Natural killer cell treated with Interleukin-12 subunit alpha and Interleukin-12 subunit beta and Interleukin-15 and Interleukin-18, amount 100 ng/mL, for 72 hours (primary cell): ENCODE results near the gene EZR. TPM values are rescaled to one million over a fixed set of nuclear protein-coding genes. Genes with fewer than 3 reads are reported as not detected.

Experiments used
- ATAC-seq, 2 donors: fragments of 150-1000 bp; cut with Tn5 transposase in 1 of 2; sonication (Bioruptor Pico), chemical (Tn5 transposase) in 1 of 2; 2 replicates each; pipeline ENCODE4 v1.10.0; 2021
- DNase-seq: peaks from one replicate; pipeline ENCODE4 v3.0.0; 2022; ENCODE audit warnings: low spot score
- H3K27ac Mint-ChIP-seq, 2 donors: 1 replicate in 1 of 2; 2 replicates in 1 of 2; pipeline ENCODE4 v1.8.0; 2022; ENCODE audit warnings: mixed read lengths in 2 of 2, mild to moderate bottlenecking in 1 of 2, moderate library complexity in 1 of 2
- H3K27me3 Mint-ChIP-seq, 2 donors: 1 replicate in 1 of 2; 2 replicates in 1 of 2; pipeline ENCODE4 v1.8.0; 2022; ENCODE audit warnings: mixed read lengths in 2 of 2
- H3K36me3 Mint-ChIP-seq: one replicate; pipeline ENCODE4 v1.8.0; 2022; ENCODE audit warnings: mixed read lengths
- H3K4me1 Mint-ChIP-seq, 2 donors: 1 replicate in 1 of 2; 2 replicates in 1 of 2; pipeline ENCODE4 v1.8.0; 2022; ENCODE audit warnings: low read depth in 2 of 2, mixed read lengths in 2 of 2, mild to moderate bottlenecking in 1 of 2
- H3K4me3 Mint-ChIP-seq: one replicate; pipeline ENCODE4 v1.8.0; 2022; ENCODE audit warnings: mixed read lengths
- H3K9me3 Mint-ChIP-seq: 2 replicates; pipeline ENCODE4 v1.8.0; 2022; ENCODE audit warnings: mixed read lengths
- total RNA-seq, 2 donors: library from RNA; stranded (reverse); gene quantifications; one replicate each; pipeline ENCODE4 v1.2.3, GENCODE V29; 2022

The EZR gene
- total RNA-seq, 2 donors from 2014 or later, result 71.0 to 135 TPM

DNA sequence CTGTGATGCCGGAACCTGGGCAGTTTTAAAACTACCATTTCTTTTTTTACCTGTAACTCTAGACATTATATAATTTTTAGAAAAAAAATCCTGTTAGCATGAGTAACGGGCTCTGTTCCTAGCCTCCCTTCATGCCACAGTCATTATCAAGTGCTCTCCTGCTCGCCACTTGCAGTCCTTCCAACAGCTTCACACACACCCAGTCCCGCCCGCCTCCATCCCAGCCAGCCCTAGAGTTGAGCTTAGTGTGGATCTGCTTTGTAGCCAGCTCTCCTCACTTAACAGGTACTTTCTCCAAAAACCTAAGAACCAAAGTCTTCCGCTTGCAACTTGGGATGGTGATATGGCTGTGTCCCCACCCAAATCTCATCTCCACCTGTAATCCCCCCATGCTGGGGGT lies 51.5 kb downstream of the EZR start:
- peaks cover 26% of the 10 kb centered on the region for H3K36me3 Mint-ChIP-seq
- no peak for ATAC-seq
- no peak for DNase-seq
- no peaks in the 10 kb centered on the region for H3K27me3 Mint-ChIP-seq
- H3K4me3 Mint-ChIP-seq, result no peak overlapping the region
- peaks cover 24 to 38% of the 10 kb centered on the region in 2 donors for H3K4me1 Mint-ChIP-seq
- no peaks in the 10 kb centered on the region for H3K9me3 Mint-ChIP-seq
- peak overlapping the region; percentile 51 to 83 for H3K27ac Mint-ChIP-seq

DNA sequence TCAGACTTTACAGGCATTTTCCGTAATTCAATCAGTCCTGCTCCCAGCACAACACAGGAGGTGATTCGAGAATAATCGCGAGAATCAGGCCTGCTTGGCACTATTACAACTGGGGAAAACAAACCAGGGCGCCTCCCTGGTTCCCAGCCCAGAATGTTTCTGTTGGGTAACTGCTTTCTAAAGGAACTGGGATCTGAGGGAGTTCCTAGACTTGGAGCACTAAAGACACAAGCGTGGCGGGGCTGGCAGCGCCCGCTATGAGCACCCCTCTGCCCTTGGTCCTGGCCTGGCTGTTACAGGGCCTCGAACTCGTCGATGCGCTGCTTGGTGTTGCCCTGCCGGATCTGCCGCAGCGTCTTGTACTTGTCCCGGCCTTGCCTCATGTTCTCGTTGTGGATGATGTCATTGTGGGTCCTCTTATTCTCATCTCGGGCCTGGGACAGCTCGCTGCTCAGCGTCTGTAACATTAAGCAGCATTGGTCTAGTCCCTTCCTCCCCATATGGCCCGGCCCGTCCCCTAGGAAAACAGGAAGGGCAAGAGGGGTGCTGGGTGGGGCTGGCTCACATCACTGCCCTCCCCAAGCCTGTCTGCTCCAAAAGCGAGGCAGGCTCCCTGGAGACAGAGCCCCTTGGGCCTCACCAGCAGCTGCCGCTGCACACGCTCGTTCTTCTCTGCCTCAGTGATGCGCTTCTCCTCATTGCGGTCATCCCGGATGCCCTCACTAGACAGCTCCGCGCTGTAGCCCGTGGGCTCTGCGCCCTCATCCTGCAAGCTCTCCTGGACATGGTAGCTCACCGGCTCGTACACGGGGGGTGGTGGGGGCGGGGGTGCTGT lies 52.3 kb downstream of the EZR start:
- peaks cover 34% of the 10 kb centered on the region for H3K36me3 Mint-ChIP-seq
- H3K27me3 Mint-ChIP-seq, result no peaks in the 10 kb centered on the region
- no peaks in the 10 kb centered on the region for H3K9me3 Mint-ChIP-seq
- no peak for ATAC-seq
- peaks cover 24 to 32% of the 10 kb centered on the region in 2 donors for H3K4me1 Mint-ChIP-seq
- peak overlapping the region; percentile 32 to 51 for H3K27ac Mint-ChIP-seq
- H3K4me3 Mint-ChIP-seq, result no peak overlapping the region
- no peak for DNase-seq

DNA sequence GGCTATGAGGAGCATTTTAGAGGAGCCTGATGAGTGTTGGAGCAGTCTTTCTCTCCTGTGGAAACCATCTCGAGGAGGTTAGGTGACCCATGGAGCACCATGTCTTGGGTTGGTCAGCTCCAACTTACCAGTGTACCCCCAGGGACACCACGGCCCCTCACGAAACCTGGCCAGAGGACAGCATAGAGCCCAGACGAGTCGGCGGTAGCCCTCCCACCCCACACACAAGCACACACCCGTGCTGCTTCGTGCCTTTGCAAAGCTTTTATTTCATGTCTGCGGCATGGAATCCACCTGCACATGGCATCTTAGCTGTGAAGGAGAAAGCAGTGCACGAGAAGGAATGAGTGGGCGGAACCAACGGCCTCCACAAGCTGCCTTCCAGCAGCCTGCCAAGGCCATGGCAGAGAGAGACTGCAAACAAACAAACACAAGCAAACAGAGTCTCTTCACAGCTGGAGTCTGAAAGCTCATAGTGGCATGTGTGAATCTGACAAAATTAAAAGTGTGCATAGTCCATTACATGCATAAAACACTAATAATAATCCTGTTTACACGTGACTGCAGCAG lies 53.6 kb downstream of the EZR start:
- H3K9me3 Mint-ChIP-seq, result no peaks in the 10 kb centered on the region
- no peaks in the 10 kb centered on the region for H3K27me3 Mint-ChIP-seq
- H3K36me3 Mint-ChIP-seq, result peaks cover 28% of the 10 kb centered on the region
- peaks cover 12 to 25% of the 10 kb centered on the region in 2 donors for H3K4me1 Mint-ChIP-seq
- DNase-seq (no peak), ATAC-seq (no peak)
- no peak overlapping the region for H3K4me3 Mint-ChIP-seq
- no peak overlapping the region for H3K27ac Mint-ChIP-seq

DNA sequence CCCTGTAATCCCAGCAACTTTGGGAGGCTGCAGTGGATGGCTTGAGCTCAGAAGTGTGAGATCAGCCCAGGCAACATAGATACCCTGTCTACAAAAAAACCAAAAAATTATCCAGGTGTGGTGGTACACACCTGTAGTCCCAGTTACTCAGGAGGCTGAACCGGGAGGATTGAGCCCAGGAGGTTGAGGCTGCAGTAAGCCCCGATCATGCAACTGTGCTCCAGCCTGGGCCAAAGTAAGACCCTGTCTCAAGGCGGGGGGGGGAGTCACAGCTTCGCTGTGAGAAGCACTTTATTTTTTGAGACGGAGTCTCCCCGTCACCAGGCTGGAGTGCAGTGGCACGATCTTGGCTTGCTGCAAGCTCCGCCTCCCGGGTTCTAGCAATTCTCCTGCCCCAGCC lies 54.2 kb downstream of the EZR start:
- ATAC-seq (no peak), DNase-seq (no peak)
- peaks cover 11 to 24% of the 10 kb centered on the region in 2 donors for H3K4me1 Mint-ChIP-seq
- H3K27me3 Mint-ChIP-seq, result no peaks in the 10 kb centered on the region
- peak overlapping the region in 1 of 2 donors; percentile 44 for H3K27ac Mint-ChIP-seq
- H3K9me3 Mint-ChIP-seq, result no peaks in the 10 kb centered on the region
- peaks cover 26% of the 10 kb centered on the region for H3K36me3 Mint-ChIP-seq
- no peak overlapping the region for H3K4me3 Mint-ChIP-seq

DNA sequence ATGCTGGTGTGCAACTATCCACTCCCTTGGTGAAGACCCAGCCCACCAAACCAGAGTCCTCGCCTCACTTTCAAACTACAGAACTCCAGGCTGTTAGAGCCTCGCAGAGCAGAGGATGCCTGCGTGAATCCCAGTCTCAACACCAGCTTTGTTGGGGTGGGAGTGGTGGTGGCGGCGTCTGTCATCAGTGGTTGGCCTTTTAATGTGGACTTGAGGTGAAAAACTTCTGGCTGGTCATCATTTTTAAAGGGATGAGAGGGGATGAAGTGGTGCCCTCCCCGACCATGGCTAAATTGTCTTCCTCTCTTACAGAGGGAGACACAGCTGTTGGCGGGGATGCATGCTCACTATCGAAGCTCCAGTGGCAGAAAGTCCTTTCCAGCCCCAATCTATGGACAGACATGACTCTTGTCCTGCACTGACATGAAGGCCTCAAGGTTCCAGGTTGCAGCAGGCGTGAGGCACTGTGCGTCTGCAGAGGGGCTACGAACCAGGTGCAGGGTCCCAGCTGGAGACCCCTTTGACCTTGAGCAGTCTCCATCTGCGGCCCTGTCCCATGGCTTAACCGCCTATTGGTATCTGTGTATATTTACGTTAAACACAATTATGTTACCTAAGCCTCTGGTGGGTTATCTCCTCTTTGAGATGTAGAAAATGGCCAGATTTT lies 54.9 kb downstream of the EZR start:
- Mint-ChIP-seq H3K27ac (peak overlapping the region; percentile 44 to 69), H3K27me3 (no peaks in the 10 kb centered on the region), H3K36me3 (peaks cover 26% of the 10 kb centered on the region), H3K4me3 (no peak overlapping the region), H3K9me3 (no peaks in the 10 kb centered on the region), H3K4me1 (peaks cover 5 to 20% of the 10 kb centered on the region in 2 donors)
- no peak for DNase-seq
- ATAC-seq, result no peak

DNA sequence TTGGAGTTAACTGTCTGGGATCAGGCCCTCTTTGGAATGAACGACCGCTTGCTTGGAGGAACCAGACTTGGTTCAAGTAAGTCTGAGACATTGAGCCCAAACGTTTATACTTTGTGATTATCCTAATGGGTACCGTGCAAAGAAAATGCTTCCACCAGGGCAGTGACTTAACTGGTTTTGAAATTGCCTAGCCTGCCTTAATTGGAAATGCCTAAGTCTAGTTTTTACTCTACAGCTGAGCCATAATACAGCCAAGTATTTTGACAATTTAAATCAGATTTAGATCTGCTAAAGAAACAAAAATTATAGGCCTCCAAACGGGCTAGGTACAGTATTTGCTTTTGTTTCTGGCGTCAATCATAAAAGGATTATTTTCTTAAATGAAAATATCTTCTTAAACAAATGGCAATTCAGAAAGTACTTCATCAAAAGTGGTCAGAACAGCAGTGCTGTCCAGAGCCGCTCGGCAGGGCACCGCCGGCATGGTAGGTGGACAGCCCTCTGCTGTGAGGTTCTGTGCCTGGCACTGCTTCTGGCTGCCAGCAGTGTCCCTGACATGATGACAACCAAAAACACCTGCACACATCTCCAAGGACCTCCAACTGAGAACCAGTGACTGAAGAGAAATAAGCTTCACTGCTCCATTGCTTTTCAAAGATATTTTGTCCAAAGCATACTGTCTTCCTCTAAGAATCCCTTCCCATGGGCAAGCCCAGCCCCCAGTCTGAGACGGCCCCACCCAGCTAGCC lies 55.6 kb downstream of the EZR start:
- peaks cover 26% of the 10 kb centered on the region for H3K36me3 Mint-ChIP-seq
- no peaks in the 10 kb centered on the region for H3K27me3 Mint-ChIP-seq
- peaks cover 4 to 21% of the 10 kb centered on the region in 2 donors for H3K4me1 Mint-ChIP-seq
- no peak for DNase-seq
- H3K9me3 Mint-ChIP-seq, result no peaks in the 10 kb centered on the region
- ATAC-seq, result no peak
- no peak overlapping the region for H3K4me3 Mint-ChIP-seq
- H3K27ac Mint-ChIP-seq, result peak overlapping the region; percentile 44 to 69

GRCh38 chr6:158762787-158763433 lies 56.3 kb downstream of the EZR start:
- no peaks in the 10 kb centered on the region for H3K9me3 Mint-ChIP-seq
- H3K27me3 Mint-ChIP-seq, result no peaks in the 10 kb centered on the region
- H3K36me3 Mint-ChIP-seq, result peaks cover 20% of the 10 kb centered on the region
- peaks cover 4 to 18% of the 10 kb centered on the region in 2 donors for H3K4me1 Mint-ChIP-seq
- peak overlapping the region in 1 of 2 donors; percentile 78 for H3K27ac Mint-ChIP-seq
- H3K4me3 Mint-ChIP-seq, result no peak overlapping the region
- DNase-seq, result no peak
- no peak for ATAC-seq

GRCh38 chr6:158761746-158762145 lies 57.4 kb downstream of the EZR start:
- Mint-ChIP-seq H3K36me3 (peaks cover 13% of the 10 kb centered on the region), H3K9me3 (no peaks in the 10 kb centered on the region), H3K27me3 (no peaks in the 10 kb centered on the region), H3K4me1 (peaks cover 4 to 17% of the 10 kb centered on the region in 2 donors), H3K27ac (peak overlapping the region in 1 of 2 donors; percentile 37), H3K4me3 (no peak overlapping the region)
- no peak for DNase-seq
- ATAC-seq, result no peak

DNA sequence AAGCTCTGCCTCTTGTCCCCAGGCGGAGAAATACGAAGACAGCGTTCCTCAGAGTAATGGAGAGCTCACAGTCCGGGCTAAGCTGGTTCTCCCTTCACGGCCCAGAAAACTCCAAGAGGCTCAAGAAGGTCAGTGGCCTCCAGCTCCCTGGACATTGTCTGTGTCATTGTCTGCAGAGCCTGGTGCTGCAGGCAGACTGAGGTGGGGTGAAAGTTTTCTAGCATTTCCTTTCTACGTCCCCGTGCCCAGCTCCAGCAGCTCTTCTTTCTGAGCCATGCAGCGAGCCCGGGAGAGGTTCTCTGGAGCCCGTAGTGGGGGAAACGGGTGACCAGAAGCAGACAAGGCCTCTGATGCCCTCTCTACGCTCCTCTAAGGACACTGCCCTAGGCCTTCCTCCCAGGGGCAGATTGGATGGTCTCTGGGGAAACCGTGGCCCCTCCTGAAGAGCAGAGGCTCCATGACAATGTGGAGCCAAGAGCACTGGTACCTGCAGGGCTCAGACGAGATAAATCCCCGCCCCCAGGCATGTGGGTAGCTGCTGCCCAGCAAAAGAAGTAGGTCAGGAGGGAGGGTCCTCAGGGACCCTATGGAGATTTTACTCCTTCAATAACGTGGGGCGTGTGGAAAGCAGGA lies 58.4 kb downstream of the EZR start:
- Mint-ChIP-seq H3K36me3 (peaks cover 13% of the 10 kb centered on the region), H3K9me3 (no peaks in the 10 kb centered on the region), H3K4me3 (no peak overlapping the region), H3K27me3 (no peaks in the 10 kb centered on the region), H3K27ac (no peak overlapping the region), H3K4me1 (peaks cover 4 to 17% of the 10 kb centered on the region in 2 donors)
- DNase-seq (no peak), ATAC-seq (no peak)

DNA sequence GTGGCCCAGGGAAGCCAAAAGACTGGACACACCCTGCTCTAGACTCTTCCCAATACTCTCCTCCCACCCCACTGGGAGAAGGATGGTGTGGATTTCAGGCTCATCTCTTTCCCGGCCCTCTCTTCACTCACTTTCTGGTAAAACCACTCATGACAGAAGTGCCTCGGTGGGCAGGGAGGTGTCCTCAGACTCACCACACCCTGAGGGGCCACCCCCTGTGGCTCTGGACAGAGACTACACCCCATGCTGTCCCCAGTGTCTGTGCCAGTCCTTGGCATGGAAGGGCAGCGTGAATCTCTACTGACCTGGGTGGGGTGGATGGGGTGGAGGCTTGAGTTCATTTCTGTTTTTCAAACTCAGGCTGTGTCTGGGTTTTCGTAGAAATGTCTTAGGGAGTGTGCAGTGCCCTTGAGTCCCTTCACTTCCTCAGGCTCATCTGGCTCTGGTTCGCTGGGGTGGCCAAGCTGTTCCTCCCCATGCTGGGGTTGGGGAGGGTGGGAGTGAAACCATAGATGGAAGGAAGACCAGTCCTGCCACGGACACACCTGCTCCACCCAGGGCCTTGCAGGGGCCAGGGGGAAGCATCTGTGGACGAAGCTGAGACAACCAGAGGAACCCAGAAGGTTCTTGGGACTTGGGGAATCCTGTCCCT lies 59.1 kb downstream of the EZR start:
- Mint-ChIP-seq H3K9me3 (no peaks in the 10 kb centered on the region), H3K27me3 (no peaks in the 10 kb centered on the region), H3K27ac (peak overlapping the region; percentile 17 to 59), H3K4me1 (peaks cover 4 to 17% of the 10 kb centered on the region in 2 donors), H3K4me3 (no peak overlapping the region), H3K36me3 (peaks cover 14% of the 10 kb centered on the region)
- ATAC-seq (no peak), DNase-seq (no peak)

DNA sequence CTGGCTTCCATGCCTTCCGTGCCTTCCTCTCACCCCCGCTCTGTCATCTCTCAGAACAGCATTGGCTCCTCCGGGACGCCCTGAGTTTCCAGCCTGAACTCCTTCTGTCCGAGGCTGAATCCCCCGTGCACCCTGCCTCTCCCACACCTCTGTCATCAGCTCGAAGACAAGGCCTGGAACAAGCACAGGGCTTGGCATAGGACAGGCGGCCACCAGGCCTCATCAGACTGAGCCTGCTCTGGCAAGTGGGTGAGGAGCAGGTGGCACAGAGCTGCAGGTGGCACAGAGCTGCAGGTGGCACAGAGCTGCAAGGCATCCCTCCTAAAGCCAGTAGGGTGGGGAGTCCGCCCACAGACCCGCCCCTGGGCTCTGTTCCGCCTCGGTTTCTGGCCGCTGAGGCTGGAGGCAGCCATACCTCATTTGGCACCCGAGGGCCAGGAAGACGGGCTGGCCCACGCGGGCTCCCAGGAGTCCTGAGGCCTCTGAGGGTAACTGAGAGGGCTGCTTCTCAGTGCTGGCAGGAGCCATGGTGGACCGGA lies 60.2 kb downstream of the EZR start:
- Mint-ChIP-seq H3K27ac (no peak overlapping the region), H3K36me3 (peaks cover 20% of the 10 kb centered on the region), H3K4me1 (peaks cover 4 to 17% of the 10 kb centered on the region in 2 donors), H3K27me3 (no peaks in the 10 kb centered on the region), H3K9me3 (no peaks in the 10 kb centered on the region), H3K4me3 (no peak overlapping the region)
- no peak for DNase-seq
- no peak for ATAC-seq

- no peaks in the 10 kb centered on the region for H3K27me3 Mint-ChIP-seq
- H3K27ac Mint-ChIP-seq, result no peak overlapping the region
- peaks cover 20% of the 10 kb centered on the region for H3K36me3 Mint-ChIP-seq
- DNase-seq (no peak), ATAC-seq (no peak)
- H3K9me3 Mint-ChIP-seq, result no peaks in the 10 kb centered on the region
- H3K4me3 Mint-ChIP-seq, result no peak overlapping the region
- peaks cover 4 to 17% of the 10 kb centered on the region in 2 donors for H3K4me1 Mint-ChIP-seq
Observed at GRCh38 chr6:158758451-158758860, 60.7 kb downstream of the EZR start.
